Measurements from ENCODE around the gene PJVK. TPM values are rescaled to one million over a fixed set of nuclear protein-coding genes. Genes with fewer than 3 reads are reported as not detected.
A peak's percentile ranks its signal among the peaks of the same experiment; 100 is the strongest.

PJVK gene
- total and polyA plus RNA-seq, 2 of the 13 experiments (the other 11 are each of a cell fraction or from before 2014, with no cell fraction given), result 1.2 to 2.6 TPM

- TF ChIP-seq ZGPAT (CRISPR knock-in tag; IDR thresholded peaks at IDR 0.05), result peak; percentile 74
- TF ChIP-seq SOX5 (CRISPR knock-in tag; IDR thresholded peaks at IDR 0.05; ENCODE audit: borderline replicate concordance), result peak; percentile 65; the same call in 1 of the 2 replicates
- TF ChIP-seq EP300 (IDR thresholded peaks at IDR 0.05; ENCODE audit: low read depth in 2 of 2, low read length in 2 of 2), result peak; percentile 90 to 92
- no peak; the same call in 1 of the 2 replicates for TF ChIP-seq EP300 (CRISPR knock-in tag; IDR thresholded peaks at IDR 0.05; ENCODE audit: borderline replicate concordance)
- no peak for TF ChIP-seq TFAP4 (IDR thresholded peaks at IDR 0.05; ENCODE audit: borderline replicate concordance, low read depth)
- TF ChIP-seq ZFP90 (CRISPR knock-in tag; IDR thresholded peaks at IDR 0.05; ENCODE audit: borderline replicate concordance), result 0 out of 2 replicates have a peak, but pooled peaks have one; percentile 47
- TF ChIP-seq SMAD3 (CRISPR knock-in tag; IDR thresholded peaks at IDR 0.05), result peak; percentile 68; the same call in 1 of the 2 replicates
- TF ChIP-seq HDAC1 (CRISPR knock-in tag; IDR thresholded peaks at IDR 0.05), result peak; percentile 66
- TF ChIP-seq SUZ12 (IDR thresholded peaks at IDR 0.05; ENCODE audit: low read depth, low read length), result no peak
- TF ChIP-seq ZNF749 (CRISPR knock-in tag; IDR thresholded peaks at IDR 0.05; ENCODE audit: borderline replicate concordance), result no peak
- peak; percentile 69 for TF ChIP-seq PPARG (CRISPR knock-in tag; conservative IDR thresholded peaks at IDR 0.05)
- TF ChIP-seq RCOR2 (CRISPR knock-in tag; IDR thresholded peaks at IDR 0.05), result peak; percentile 74; the same call in 1 of the 2 replicates
- 0 out of 4 replicates have a peak, but pooled peaks of 1 of the 2 experiments have one; percentile 30 for TF ChIP-seq KLF16 (CRISPR knock-in tag; IDR thresholded peaks at IDR 0.05)
- peak; percentile 99 for TF ChIP-seq ARID3A (IDR thresholded peaks at IDR 0.05; ENCODE audit: low read depth, low read length)
- peak; percentile 63 for TF ChIP-seq PBX2 (CRISPR knock-in tag; IDR thresholded peaks at IDR 0.05)
- TF ChIP-seq ZBTB8A (CRISPR knock-in tag; IDR thresholded peaks at IDR 0.05; ENCODE audit: borderline replicate concordance, low read depth), result no peak
- TF ChIP-seq ZBED4 (CRISPR knock-in tag; IDR thresholded peaks at IDR 0.05; ENCODE audit: borderline replicate concordance), result peak; percentile 36; the same call in 1 of the 2 replicates
These were observed 18.2 kb downstream of the PJVK start (continued) for GRCh38 chr2:178469219-178469849.
